Erythroblast (primary cell): ENCODE results near the gene MAPK10.

Source experiments
- GATA1 ChIP-seq: IDR thresholded peaks from 2 replicates; pipeline ENCODE4 v1.6.1; 2011; ENCODE audit warnings: low read depth, mild to moderate bottlenecking, control low read depth, low read length, moderate library complexity
- POLR2A ChIP-seq: IDR thresholded peaks from 2 replicates; pipeline ENCODE4 v1.6.1; 2011; ENCODE audit warnings: mild to moderate bottlenecking, low read length

- TF ChIP-seq POLR2A (no peak), GATA1 (no peak)
These were observed 25.7 kb downstream of the MAPK10 start for GRCh38 chr4:86334020-86334750.
